HL-60/S4 treated with retinoic acid at 250 ng/mL for 4 days and 3 days (cell line): ENCODE data around the gene CHST1.

Experiments
- in situ Hi-C: fragments of 300-500 bp; cut with MboI; formaldehyde crosslinking; loops from 2 replicates; pipeline ENCODE4 v1.7.0; 2022; ENCODE audit warnings: low sequenced_read_pairs

The CHST1 gene, protein sequence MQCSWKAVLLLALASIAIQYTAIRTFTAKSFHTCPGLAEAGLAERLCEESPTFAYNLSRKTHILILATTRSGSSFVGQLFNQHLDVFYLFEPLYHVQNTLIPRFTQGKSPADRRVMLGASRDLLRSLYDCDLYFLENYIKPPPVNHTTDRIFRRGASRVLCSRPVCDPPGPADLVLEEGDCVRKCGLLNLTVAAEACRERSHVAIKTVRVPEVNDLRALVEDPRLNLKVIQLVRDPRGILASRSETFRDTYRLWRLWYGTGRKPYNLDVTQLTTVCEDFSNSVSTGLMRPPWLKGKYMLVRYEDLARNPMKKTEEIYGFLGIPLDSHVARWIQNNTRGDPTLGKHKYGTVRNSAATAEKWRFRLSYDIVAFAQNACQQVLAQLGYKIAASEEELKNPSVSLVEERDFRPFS

DNA sequence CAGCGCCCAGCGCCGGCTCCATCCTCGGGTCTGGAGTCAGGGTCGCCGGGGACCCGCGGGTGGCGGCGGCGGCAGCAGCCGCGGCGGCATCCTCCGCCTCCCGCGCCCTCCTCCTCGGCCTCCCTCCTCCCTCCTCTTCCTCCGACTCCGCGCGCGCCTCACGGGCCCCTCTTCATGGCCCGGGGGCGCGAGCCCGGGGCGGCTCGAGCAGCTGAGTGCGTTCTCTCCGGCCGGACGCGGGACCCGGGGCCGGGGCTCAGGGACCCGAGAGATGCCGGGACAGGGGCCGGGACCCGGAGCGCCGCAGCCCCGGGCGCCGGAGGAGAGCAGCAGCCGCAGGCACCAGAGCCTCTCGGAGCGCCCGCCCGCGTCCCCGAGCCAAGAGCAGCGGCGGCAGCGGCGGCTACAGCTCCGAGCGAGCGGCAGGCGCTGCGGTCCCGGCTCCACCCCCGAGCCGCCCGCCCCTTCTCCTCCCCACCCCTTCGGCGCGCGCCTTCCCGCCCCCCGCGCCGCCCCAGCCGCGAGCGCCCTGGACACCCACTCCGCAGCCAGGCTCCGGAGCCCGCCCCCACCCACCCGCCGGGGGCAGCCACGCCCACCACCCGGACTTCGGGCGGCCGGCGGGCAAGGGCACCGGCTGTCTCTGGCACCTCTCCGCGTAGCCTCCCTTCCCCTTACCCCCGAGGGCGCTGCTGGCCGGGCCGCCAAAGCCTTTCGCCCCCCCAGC lies at the start of gene CHST1:
Gene CHST1 (minus strand): TSS at position 417 of the 727 bp plus-strand sequence. CDS start 14,699 bp downstream, outside the sequence.
- in situ Hi-C loops, result no loop called here

DNA sequence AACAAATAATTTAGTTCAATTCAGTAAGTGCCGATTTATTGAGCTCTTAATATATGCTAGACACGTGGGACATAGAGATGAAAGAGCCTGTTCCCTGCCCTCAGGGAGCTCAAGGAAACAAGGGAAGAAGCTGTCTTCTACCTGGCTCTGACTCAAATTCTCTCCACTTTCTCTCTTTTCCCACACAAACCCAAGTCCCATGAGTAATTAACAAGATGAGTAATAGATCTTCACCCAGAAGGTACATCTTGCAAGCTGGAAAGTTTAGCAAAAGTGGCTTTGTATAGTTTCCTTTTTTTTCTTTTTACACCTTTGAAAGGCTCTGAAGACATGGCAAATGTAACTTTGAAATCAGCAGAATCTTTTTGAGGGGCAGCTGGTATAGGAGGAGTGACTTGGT lies 48.2 kb upstream of the CHST1 start:
- in situ Hi-C loops, result no loop called here

DNA sequence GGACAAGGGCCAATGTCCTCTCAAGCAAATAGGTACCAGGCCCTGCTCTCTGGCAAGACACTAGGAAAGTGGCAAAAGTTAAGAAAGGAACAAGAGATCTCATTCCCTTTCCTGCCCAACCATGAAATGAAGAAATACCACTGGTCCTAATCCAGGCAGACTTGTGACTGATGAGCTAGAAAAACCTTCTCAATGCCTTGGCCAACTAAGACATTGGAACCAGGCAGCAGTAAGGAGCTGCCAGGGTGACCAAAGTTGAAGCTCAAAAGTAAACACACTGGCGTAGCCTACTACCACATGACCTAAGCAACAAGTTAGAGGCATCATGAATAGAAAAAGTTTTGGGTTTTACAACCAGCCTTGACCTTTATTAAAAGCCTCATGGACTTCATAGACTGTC lies 45.1 kb upstream of the CHST1 start:
- in situ Hi-C loops, result no loop called here

DNA sequence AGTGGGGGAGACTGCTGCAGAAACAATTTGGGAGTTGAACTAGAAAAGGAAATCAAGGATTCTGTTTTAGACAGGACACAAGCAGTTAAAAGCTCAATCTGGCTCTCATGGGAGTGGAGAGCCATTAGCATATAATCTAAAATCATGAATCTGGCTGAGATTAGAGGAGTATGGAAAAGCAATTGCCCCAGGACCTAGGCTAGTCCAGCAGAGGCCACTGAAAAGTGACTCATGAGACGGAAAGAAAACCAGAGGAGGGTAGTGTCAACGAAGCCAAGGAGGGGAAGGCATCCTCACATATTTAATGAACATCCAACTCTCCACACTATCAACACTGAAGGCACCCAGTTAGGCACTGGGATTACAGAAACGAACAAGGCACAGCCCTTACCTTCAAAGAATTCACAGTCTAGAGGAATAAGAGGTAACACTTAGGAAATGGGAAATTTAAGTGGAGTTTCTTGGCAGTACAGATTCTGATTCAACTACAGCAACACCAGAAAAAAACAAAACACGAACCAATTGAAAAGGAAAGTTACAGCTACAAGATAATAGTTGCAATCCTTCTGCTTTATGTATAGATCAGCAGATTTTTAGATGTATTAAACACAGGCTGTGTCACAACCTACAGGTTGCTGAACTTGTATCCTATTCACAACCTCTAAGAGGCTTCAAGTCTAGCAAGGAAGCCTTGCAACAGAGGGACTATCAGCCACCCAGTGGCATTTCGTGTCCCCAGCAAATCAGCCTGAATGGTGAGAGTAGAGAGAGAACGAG lies 43.7 kb upstream of the CHST1 start:
- in situ Hi-C loops, result no loop called here

DNA sequence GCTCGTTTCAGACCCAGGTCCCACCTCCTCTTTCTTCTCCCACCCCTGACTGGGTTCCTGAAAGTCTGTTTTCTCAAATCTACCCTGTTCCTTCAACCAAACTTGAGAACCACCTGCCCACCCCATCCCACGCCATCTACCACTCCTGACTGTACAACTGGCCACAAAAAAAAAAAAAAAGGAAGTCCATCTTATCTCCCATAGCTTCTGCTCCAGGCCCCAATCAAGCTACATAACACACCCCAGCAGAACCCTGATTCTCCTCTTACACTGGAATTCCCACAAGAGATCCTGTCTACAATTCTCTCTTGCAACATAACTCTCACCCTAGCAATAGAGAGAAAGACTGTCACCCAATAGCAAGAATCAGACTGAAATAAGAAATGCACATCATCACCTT lies 39.2 kb upstream of the CHST1 start:
- in situ Hi-C loops, result no loop called here

DNA sequence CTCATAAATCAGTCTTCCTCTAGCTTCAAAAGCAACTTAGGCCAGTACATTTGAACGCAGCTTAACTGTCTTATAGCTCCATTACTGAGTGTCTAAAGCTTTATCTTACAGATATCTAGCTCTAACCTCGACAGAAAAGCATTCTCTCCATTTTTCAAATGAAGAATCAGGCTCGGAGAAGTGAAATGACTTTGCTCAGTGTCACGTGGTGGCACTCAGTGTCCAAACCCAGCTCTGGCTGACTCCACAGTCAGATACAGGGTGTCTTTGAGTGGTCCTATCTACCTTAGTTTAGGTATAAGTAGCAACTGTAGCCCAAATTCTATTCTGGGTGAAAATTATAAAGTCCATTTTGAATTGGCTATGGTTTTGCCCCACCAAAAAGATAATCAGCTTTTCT lies 38.7 kb upstream of the CHST1 start:
- in situ Hi-C loops, result no loop called here

DNA sequence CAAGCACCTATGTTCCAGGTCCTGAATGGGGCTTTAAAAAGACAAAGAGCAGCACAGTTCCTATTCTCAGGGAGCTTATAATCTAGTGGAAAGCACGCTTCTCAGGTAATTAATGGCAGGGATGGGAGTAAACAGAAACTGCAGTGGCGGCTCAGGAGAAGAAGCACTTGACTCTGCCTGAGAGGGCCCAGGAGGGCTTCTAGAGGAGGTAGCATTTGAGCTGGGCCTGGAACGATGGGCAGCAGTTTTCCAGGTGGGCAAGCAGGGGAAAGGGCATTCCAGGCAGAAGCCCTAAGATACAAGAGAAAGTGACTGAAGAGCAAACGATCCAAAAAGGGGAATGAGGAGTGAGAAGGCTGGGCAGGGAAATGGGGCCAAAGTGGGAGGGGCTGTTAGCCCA lies 37.1 kb upstream of the CHST1 start:
- in situ Hi-C loops, result no loop called here

DNA sequence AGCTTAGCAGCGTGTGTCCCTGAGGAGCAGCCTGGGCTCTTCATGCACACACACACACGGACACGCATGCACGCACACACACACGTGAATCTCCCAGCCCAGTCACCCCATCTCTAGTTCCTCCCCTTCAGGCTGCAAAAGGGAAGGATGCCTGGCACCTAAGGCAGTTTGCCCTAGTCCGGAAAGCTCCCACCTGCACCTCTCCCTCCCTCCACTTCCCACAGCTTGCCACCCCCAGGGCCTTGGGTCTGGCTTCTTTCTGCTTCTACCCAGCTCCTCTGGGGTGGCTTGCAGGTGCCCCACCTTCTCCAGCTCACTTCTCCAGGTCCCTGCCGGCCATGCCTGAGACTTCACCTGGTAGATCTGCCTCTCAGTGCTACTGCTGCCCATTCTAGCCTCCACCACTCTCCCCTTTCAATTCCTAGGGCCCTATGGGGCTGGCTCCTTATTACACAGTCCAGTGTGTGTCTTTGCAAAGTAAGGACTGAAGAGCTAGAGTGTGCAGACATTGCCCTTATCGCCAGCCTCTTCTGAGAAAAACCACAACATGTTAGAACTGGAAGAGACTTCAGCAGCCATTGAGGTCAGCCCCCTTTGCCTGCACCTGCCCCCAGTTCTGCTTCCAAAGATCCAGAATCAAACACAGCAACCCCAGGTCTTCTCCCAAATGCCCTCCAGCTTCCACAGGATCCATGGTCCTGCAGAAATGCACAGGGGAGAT lies 33.5 kb upstream of the CHST1 start:
- in situ Hi-C loops, result no loop called here

DNA sequence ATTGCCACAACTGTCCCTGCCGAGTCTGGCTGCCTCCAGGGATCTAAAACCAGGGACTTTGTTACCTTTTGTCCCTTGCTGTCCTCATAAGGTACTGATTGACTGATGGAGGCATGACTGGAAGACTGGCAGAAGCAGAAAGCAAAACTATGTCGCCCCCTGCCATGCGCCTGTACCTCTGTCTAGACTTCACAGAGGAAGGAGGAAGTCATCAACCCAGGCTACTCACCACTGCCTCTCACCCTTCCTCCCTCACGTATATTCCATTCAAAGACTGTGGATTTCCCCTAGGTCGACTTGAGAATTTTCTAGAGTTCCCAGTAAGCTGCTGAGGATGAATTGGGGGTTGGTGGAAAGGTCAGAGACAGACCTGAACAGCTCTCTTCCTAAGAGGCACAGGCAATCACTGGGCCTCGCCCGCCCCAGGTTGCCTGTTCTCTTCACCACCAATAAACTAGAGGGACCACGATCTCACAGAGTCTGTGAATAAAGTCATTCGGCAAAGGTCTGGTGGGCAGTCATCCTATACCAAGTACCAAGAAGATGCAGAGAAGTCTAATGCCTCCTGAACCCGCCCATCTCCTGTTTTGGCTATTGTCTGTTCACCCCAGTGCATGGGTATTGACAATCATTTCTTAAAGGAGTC lies 27.5 kb upstream of the CHST1 start:
- in situ Hi-C loops, result no loop called here

DNA sequence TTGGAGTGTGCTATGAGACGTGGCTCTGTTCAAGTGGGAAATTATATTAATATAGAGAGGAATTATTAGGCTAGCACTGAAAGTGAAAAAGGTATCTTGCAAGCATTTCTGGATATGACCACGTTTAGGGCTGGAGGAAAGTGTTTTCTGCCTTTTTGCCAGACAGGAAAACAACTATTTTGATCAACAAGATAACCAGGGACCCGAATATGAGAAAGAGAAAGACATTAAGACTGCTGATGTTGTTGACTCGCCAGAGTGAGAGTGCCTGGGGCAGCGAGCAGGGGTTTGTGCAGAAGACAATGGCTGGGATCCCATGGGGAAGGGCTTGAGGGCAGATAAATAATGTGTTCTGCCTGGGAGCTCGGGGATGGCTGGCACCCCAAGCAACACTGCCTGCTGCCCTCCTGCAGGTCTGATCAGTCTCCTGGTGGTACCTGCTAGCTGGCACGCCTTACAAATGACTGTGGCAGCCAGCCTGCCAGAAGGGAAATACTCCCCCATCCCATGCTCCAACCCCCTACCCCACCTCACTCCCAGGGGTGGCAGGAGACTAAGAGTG lies 23.1 kb upstream of the CHST1 start:
- in situ Hi-C loops, result no loop called here

DNA sequence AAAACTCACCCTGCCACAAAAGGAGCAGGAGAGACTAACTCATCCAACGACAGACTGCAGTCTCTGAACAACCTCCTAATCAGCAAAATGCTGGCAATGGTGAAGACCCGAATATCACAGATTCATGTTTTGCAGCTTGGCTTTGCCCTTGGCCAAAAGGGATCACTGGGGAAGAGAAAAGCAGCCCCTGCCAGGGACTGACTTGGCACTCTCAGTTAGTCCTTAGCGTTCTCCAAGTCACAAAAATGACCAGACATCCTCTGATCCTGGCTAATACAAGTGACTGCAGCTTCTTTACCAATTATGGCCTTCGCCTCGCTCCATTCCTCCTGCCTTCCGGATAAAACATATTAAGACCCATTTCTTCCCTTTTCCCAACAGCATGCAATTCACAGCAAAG lies 22.4 kb upstream of the CHST1 start:
- in situ Hi-C loops, result no loop called here

DNA sequence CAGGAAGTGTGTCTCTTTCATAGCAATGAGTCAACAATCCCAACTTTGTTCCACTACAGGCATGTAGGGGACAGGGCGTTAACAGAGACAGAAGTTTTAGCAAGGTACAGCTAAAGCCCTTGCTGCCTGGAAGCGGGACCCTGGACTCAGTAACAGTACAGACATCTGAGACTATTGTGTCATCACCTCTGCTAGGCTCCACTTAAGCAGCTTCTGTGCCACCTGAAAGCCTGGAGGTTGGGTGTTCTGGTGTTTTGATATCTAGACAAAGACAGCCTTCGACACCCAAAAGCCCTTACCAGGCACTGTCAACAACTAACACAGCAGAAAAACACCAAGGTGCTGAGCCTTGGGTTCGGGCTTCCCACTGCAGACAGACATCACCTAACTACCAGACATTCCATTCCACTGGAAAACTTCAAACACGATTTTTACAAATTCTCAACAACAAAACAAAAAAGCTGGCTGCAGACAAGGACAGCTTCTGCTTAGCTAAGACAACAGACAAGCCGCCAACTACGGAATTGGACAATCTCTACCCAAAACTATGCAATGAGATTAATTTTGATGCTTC lies 20.6 kb upstream of the CHST1 start:
- in situ Hi-C loops, result no loop called here

DNA sequence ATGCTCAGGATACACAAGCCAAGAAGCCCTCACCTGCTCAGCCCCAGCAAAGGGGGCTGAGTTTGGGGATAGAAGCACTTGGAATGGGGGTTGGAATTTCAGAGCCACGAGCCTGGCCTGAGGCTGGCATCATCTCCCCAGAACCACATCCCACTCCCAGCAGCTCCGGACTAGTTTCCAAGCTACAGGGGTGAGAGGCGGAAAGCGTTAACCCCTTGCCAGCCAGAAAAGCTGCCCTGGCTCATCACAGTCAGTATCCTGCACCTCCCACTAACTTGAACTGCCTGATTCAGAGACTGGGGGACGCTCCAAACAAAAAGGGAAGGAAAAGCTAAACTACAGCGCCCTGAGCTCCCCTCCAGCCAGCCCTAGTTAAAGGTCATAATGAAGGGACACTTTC lies 19.0 kb upstream of the CHST1 start:
- in situ Hi-C loops, result no loop called here

DNA sequence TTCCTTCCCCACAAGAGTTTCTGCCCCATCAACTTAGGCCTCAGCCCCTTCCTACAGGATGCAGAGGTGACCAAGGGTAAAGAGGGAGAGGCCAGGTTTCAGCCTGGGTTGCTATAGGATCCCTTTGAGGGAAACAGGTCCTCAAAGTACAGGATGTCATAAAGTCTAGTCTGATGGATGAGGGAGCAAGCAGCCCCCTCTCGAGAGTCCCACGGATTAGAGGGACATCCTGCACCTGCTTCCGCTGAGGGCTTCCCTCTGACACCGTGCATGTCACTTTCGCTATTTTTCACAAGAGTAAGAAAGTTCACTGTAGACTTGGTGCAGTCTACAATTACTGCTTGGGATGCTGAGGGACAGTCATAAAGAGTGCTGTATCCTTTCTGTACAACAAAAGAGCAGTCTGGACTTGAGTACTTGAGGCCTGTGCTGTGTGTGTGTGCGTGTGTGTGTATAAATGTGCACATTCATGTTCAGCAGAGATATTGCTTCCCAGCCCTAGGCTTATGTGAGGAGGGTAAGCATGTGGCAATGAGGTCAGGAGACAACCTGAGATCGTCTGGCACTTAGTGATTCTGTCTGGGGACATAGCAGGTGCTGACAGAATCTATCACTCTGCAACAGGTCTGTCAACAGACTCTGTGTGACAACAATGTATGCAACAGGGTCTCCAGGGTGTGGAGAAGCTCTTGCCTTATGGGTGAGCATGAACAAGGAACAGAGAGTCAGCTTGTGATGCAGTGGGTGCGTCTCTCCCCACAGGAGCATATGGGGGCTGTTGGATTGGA lies 18.0 kb upstream of the CHST1 start:
- in situ Hi-C loops, result no loop called here

DNA sequence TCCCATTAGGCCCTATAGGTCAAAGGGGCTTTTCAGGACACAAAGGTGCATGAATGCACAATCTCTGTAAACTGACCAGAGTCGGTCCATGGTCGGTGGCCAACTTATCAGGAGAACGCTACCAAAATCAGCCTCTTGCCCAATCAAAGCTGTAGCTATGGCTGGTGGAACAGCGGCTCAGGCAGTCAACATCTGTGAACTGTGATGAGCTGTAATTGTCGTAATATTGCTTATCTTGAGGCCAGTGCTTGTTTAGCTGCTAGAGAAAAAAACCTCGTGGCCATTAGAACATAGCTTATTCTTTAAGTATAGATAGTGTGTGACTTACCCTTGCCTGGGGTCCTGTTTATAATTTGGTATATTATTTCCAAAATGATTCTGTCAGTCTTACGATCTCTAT lies 14.4 kb upstream of the CHST1 start:
- in situ Hi-C loops, result no loop called here

DNA sequence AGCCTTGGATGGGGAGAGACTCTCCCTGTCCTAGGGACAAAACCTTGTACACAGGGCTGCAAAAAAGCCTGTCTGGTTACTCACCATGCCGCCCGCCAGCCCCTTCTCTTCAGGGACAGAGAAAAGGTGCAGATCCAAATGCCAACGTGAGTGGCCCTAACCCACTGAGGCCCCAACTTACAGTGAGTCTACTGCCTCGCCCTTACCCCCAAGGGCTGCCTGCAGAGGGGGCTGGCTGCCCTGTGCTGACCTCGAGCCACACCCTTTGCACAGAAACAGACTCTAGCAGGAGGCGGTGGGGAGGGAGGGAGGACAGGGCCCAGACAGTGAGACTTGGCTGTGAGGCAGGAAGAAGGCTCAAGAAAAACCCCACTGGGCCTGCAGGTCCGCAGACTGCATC lies 13.6 kb upstream of the CHST1 start:
- in situ Hi-C loops, result no loop called here

DNA sequence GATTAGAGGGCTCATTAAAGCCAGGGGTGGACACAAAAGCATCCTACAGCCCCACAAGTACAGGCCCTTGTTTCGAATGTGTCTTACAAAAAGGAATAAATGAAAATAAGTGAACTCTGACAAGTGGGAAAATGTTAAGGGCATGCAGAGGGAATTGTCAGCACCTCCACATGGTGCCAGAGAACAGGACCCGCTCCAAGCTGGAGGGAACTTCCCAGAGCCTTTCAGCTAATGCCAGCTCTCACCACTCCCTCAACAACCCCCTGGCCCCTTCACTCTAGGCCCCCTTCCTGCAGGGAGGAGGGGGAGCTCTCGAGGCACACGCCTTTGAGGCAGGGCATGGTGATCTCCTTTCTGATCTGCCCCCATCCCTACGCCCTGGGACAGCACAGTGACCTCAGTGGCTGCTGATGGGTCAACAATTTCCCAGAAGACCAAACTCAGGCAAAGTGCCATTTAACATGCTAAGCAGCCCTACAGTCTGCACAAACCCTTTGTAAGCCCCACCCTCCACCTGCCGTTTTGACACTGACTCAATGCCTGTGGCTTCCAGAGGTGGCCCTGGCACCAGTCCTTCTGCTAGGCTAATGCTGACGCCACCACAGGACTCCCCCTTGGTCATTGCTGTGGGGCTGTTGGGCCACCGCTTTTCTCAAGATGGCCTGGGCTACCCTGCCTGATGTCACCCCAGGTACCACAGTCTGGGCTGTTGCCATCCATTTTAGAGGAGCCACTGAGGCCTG lies 12.5 kb upstream of the CHST1 start:
- in situ Hi-C loops, result no loop called here

DNA sequence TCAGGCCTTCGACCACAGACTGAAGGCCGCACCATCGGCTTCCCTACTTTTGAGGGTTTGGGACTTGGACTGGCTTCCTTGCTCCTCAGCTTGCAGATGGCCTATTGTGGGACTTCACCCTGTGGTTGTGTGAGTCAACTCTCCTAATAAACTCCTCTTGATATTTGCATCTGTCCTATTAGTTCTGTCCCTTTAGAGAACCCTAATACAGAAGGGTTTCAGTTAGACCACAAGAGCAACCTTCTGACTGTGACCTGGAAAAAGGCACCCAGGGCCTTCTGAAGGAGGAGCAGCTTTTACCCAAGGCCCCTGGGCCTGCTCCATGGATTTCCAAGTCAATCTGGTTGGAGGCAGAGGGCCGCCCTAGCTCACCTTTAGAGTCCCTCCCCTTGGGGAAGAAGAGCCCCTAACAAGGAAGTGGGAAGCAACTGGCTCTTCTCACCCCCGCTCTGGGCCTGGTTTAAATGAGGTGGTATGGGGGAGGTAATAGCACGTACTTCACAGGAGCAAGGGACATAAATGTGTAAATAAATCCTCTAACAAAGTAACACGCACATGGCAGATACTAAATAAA lies 11.2 kb upstream of the CHST1 start:
- in situ Hi-C loops, result no loop called here
